GM10266 (cell line): ENCODE data around the gene NAP1L5.

ENCODE experiments used
- DNase-seq: peaks from one replicate; pipeline ENCODE4 v3.0.0; 2012; ENCODE audit errors: extremely low spot score
- CTCF ChIP-seq: IDR thresholded peaks from 2 replicates; pipeline ENCODE4 v1.5.1; 2012; ENCODE audit warnings: mild to moderate bottlenecking, low read depth; ENCODE audit not compliant: control insufficient read depth, insufficient read depth; ENCODE audit errors: missing control alignments

The NAP1L5 gene

GRCh38 chr4:88731381-88731780 lies 33.8 kb upstream of the NAP1L5 start:
- DNase-seq: no peak
- TF ChIP-seq CTCF: no peak

GRCh38 chr4:88730811-88731210 lies 33.2 kb upstream of the NAP1L5 start:
- no peak for TF ChIP-seq CTCF
- DNase-seq: no peak

GRCh38 chr4:88729146-88729760 lies 31.6 kb upstream of the NAP1L5 start:
- no peak for TF ChIP-seq CTCF
- DNase-seq: no peak

GRCh38 chr4:88728146-88728545 lies 30.5 kb upstream of the NAP1L5 start:
- no peak for DNase-seq
- TF ChIP-seq CTCF: no peak

GRCh38 chr4:88725986-88726385 lies 28.4 kb upstream of the NAP1L5 start:
- TF ChIP-seq CTCF: no peak
- DNase-seq: no peak

- TF ChIP-seq CTCF: no peak
- DNase-seq: no peak
Observed at GRCh38 chr4:88725143-88725542, 27.5 kb upstream of the NAP1L5 start.

GRCh38 chr4:88724406-88724805 lies 26.8 kb upstream of the NAP1L5 start:
- DNase-seq: no peak
- no peak for TF ChIP-seq CTCF
